GM12875 (cell line): ENCODE results near the gene FAM81B.
"Not testable (repeated sequence)": the region's sequence is repeated elsewhere in the genome, so short reads cannot be mapped to it uniquely, and the experiment has no call there.

Experiments used
- H3K4me3 ChIP-seq: one replicate; pipeline ENCODE4 v1.5.1; 2011; ENCODE audit warnings: low read depth, low read length, control low read depth
- TF ChIP-seq, protein P1 (sequence below): IDR thresholded peaks from 2 replicates; pipeline ENCODE4 v1.5.1; 2011; ENCODE audit warnings: low read depth, mild to moderate bottlenecking, control low read depth, inconsistent platforms, low read length, moderate library complexity, borderline replicate concordance; ENCODE audit not compliant: insufficient read depth

The FAM81B gene

DNA sequence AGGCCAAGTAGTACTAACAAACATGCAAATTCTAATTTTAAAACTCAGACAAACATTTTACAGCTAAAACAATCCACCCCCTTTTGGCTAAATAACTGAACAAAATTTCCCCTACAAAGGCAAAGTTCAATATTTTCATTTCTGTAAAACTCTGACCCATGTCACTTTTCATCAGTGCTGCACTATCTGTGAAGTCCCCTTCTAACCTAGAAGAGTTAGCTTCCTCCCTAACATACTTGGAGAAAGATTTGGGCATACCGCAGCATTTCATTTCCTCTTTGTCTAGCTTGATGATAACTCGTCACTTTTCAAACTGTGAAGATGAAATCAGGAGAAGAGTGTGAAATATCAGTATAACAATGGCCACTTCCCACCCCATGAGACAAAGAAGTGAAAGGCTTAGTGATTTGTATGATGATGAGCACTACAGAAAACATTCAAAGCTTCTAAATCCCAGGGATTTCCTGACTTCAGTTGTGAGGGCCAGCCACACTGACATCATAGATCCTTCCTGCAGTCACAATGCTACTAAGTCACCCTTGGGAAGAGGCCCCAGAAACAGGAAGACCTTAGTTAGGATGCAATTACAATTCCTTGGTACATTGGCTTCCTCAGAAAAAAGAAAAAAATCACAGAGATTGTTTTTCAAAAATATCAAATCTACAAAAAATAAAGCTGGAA, at the start of gene FAM81B:
Gene FAM81B, plus strand, starts transcription at position 555 of the 681 bp plus-strand sequence. Its CDS starts 24 bp downstream, at position 579.
- TF ChIP-seq, protein P1, sequence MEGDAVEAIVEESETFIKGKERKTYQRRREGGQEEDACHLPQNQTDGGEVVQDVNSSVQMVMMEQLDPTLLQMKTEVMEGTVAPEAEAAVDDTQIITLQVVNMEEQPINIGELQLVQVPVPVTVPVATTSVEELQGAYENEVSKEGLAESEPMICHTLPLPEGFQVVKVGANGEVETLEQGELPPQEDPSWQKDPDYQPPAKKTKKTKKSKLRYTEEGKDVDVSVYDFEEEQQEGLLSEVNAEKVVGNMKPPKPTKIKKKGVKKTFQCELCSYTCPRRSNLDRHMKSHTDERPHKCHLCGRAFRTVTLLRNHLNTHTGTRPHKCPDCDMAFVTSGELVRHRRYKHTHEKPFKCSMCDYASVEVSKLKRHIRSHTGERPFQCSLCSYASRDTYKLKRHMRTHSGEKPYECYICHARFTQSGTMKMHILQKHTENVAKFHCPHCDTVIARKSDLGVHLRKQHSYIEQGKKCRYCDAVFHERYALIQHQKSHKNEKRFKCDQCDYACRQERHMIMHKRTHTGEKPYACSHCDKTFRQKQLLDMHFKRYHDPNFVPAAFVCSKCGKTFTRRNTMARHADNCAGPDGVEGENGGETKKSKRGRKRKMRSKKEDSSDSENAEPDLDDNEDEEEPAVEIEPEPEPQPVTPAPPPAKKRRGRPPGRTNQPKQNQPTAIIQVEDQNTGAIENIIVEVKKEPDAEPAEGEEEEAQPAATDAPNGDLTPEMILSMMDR, result no peak
- no peak within 1 kb of the TSS for H3K4me3 ChIP-seq

GRCh38 chr5:95341444-95341843, 49.7 kb upstream of the FAM81B start:
- not testable (repeated sequence) for H3K4me3 ChIP-seq

DNA sequence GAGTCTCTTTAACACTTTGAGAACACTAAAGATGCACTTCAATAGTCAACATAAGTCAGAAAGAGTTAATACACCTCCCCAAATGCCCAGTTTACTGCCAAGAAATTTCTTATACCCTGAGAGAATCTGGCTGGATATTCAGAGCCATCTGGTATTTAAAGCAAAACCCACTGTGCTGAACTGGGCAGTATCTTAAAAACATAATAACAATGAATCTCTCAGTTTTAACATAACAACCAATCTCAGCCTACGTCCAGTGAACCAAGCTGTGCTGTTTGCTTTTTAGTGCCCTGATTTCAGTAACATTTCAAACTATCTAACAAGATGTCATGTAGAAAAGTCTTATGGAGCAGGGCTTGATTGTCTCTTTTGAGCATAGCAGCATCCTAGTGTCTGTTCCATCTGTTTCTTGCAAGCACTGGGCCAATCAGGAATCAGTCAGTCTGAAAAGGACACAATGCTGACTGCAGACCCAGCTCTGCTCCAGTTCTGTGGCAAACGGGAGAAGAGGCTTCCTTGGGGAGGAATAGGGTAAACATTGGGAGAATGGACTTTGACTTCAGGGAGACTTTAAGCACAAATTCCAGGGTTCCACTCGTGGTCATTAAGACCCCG, 43.6 kb upstream of the FAM81B start:
- TF ChIP-seq, protein P1, result no peak
- no peak overlapping the region for H3K4me3 ChIP-seq

DNA sequence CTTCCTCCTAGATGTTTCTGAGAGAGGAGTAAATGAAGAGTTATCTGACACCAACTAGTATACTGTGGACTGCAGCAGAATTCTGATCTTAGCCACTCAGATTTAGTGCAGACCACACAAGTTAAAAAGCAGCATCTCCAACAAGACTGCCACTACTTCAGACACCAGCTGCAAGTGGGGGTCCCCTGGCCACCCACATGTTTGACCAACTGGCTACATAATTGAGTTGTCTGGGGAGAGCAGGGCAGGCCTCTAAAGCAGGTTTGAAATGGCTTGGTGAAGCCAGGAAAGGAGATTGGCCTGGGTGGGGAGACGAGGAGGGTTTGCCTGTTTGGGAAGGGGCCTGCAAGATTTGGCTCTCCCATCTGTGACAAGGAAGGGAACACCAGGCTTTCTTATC, 40.5 kb upstream of the FAM81B start:
- TF ChIP-seq, protein P1, result no peak
- no peak overlapping the region for H3K4me3 ChIP-seq

- no peak overlapping the region for H3K4me3 ChIP-seq
- TF ChIP-seq, protein P1, result no peak
Measured at GRCh38 chr5:95352691-95353090, 38.5 kb upstream of the FAM81B start.

DNA sequence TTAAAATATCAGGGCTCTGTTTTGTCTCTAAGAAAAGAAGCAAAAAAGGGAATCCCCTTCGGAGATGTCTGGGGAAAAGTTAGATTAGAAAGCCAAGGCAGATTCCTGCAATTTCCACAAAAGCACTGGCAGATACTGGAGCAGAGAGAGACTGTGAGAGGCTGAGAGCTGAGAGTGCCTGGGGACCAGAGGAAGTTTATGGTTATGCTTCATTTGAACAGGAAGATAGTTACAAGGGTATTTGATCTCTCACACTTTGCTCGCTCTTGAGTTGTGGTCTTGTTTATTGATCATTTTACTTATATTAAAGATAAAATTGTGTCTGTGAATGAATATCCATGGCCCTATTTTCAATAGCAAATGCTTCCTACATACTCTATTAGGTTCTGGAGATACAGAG, 32.8 kb upstream of the FAM81B start:
- TF ChIP-seq, protein P1, result no peak
- H3K4me3 ChIP-seq, result no peak overlapping the region

GRCh38 chr5:95358848-95359247, 32.3 kb upstream of the FAM81B start:
- H3K4me3 ChIP-seq, result no peak overlapping the region
- TF ChIP-seq, protein P1, result no peak

DNA sequence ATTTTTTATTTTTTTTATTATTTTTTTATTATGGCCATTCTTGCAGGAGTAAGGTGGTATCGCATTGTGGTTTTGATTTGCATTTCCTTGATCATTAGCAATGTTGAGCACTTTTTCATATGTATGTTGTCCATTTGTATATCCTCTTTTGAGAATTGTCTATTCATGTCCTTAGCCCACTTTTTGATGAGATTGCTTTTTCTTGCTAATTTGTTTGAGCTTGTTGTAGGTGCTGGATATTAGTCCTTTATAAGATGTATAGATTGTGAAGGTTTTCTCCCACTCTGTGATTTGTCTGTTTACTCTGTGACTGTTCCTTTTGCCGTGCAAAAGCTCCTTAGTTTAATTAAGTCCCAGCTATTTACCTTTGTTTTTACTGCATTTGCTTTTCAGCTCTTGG, 30.5 kb upstream of the FAM81B start:
- not testable (repeated sequence) for H3K4me3 ChIP-seq
